Endodermal cell (in vitro differentiated cells): ENCODE data around the gene ZNF200. TPM values are rescaled to one million over a fixed set of nuclear protein-coding genes. Genes with fewer than 3 reads are reported as not detected.

Source experiments
- DNase-seq: peaks from one replicate; pipeline ENCODE4 v3.0.0-alpha.2; 2017
- H3K27ac ChIP-seq: 2 replicates; pipeline ENCODE4 v1.5.1; 2013; ENCODE audit warnings: mild to moderate bottlenecking, low read depth, low read length, moderate library complexity
- H3K27me3 ChIP-seq: 2 replicates; pipeline ENCODE4 v1.6.1; 2013; ENCODE audit warnings: mild to moderate bottlenecking, low read length, moderate library complexity; ENCODE audit not compliant: insufficient read depth, control insufficient read depth, poor library complexity, severe bottlenecking
- H3K36me3 ChIP-seq: 2 replicates; pipeline ENCODE4 v1.7.0; 2013; ENCODE audit warnings: mild to moderate bottlenecking, low read length, moderate library complexity; ENCODE audit not compliant: control insufficient read depth, insufficient read depth
- H3K4me1 ChIP-seq: one replicate; pipeline ENCODE4 v1.7.0; 2013; ENCODE audit warnings: low read length; ENCODE audit not compliant: control insufficient read depth, insufficient read depth
- H3K4me3 ChIP-seq: 2 replicates; pipeline ENCODE4 v1.5.1; 2013; ENCODE audit warnings: mild to moderate bottlenecking, low read length, moderate library complexity
- H3K9ac ChIP-seq: 2 replicates; pipeline ENCODE4 v1.6.1; 2013; ENCODE audit warnings: mild to moderate bottlenecking, low read length, moderate library complexity; ENCODE audit not compliant: poor library complexity, severe bottlenecking; ENCODE audit errors: extremely low read depth
- H3K9me3 ChIP-seq: 2 replicates; pipeline ENCODE4 v1.6.1; 2013; ENCODE audit warnings: mild to moderate bottlenecking, low read length, moderate library complexity; ENCODE audit not compliant: control insufficient read depth
- H3K27ac Mint-ChIP-seq: 2 replicates; pipeline ENCODE4 v1.8.0; 2020; ENCODE audit warnings: mixed read lengths
- H3K27me3 Mint-ChIP-seq: 2 replicates; pipeline ENCODE4 v1.8.0; 2021; ENCODE audit warnings: mild to moderate bottlenecking, mixed read lengths; ENCODE audit not compliant: insufficient read depth
- H3K36me3 Mint-ChIP-seq: 2 replicates; pipeline ENCODE4 v1.8.0; 2020; ENCODE audit warnings: low read depth, mixed read lengths
- H3K4me1 Mint-ChIP-seq: 2 replicates; pipeline ENCODE4 v1.8.0; 2020; ENCODE audit warnings: mixed read lengths
- H3K4me3 Mint-ChIP-seq: 2 replicates; pipeline ENCODE4 v1.8.0; 2020; ENCODE audit warnings: mild to moderate bottlenecking, moderate library complexity, mixed read lengths
- H3K9me3 Mint-ChIP-seq: 2 replicates; pipeline ENCODE4 v1.8.0; 2020; ENCODE audit warnings: mild to moderate bottlenecking, mixed read lengths
- WGBS, 2 experiments: methylation state at CpG; one replicate each; pipeline versions ENCODE4 v1.1.5 to v1.1.7; 2013; ENCODE audit warnings: missing lambda C conversion rate in 2 of 2, mixed read lengths in 1 of 2; ENCODE audit not compliant: insufficient coverage in 1 of 2, insufficient read length in 1 of 2; 5-methylcytosine and 5-hydroxymethylcytosine counted together
- total RNA-seq, 2 donors: library from RNA; stranded (reverse); fragmentation: NEBNext Ultra II Directional in 1 of 2; extraction: Animal tissue kit (Norgen Biotek cat#: 25700) in 1 of 2; gene quantifications; 2 replicates in 1 of 2; 3 replicates in 1 of 2; pipeline ENCODE4 v1.2.1, GENCODE V29; 2021
- TF ChIP-seq, protein P1 (sequence below): fragments of 200-600 bp; sonication (generic); conservative IDR thresholded peaks from 2 replicates; pipeline ENCODE4 v1.5.0; 2021; ENCODE audit warnings: antibody characterized with exemption, mild to moderate bottlenecking

The ZNF200 gene
- total RNA-seq, 2 donors from 2014 or later, result 11.2 TPM

DNA sequence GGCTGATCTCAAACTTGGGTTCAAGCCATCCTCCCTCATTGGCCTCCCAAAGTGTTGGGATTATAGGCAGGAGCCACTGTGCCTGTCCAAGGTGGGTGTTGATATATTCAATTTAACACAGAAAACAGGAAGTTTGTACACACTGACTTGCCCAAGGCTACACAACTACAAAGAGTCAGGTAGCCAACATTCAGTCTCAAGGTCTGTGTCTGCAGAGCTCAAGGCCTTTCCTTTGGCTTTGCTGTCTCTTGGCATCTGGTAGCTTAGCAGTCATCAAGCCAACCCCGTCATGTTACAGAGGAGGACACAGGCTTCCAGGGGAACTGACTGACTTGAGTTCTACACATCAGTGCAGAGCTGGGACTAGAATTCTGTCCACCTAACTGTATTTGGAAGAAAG is 33.3 kb upstream of the ZNF200 start:
- no peak overlapping the region for H3K27ac Mint-ChIP-seq
- DNase-seq, result no peak
- TF ChIP-seq, protein P1, sequence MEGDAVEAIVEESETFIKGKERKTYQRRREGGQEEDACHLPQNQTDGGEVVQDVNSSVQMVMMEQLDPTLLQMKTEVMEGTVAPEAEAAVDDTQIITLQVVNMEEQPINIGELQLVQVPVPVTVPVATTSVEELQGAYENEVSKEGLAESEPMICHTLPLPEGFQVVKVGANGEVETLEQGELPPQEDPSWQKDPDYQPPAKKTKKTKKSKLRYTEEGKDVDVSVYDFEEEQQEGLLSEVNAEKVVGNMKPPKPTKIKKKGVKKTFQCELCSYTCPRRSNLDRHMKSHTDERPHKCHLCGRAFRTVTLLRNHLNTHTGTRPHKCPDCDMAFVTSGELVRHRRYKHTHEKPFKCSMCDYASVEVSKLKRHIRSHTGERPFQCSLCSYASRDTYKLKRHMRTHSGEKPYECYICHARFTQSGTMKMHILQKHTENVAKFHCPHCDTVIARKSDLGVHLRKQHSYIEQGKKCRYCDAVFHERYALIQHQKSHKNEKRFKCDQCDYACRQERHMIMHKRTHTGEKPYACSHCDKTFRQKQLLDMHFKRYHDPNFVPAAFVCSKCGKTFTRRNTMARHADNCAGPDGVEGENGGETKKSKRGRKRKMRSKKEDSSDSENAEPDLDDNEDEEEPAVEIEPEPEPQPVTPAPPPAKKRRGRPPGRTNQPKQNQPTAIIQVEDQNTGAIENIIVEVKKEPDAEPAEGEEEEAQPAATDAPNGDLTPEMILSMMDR, result no peak
- peaks cover 43% of the 10 kb centered on the region for H3K9me3 Mint-ChIP-seq
- Histone ChIP-seq H3K4me3 (no peak overlapping the region), H3K36me3 (no peaks in the 10 kb centered on the region), H3K27me3 (no peaks in the 10 kb centered on the region), H3K9ac (no peak overlapping the region), H3K4me1 (no peaks in the 10 kb centered on the region), H3K27ac (no peak overlapping the region), H3K9me3 (peaks cover 4% of the 10 kb centered on the region)
- WGBS, 2 experiments, result 74 to 100% methylated on average over 1 of the region's 1 CpG
- H3K4me3 Mint-ChIP-seq, result no peak overlapping the region
- peaks cover 25% of the 10 kb centered on the region for H3K27me3 Mint-ChIP-seq
- peaks cover 3% of the 10 kb centered on the region for H3K4me1 Mint-ChIP-seq
- no peaks in the 10 kb centered on the region for H3K36me3 Mint-ChIP-seq

DNA sequence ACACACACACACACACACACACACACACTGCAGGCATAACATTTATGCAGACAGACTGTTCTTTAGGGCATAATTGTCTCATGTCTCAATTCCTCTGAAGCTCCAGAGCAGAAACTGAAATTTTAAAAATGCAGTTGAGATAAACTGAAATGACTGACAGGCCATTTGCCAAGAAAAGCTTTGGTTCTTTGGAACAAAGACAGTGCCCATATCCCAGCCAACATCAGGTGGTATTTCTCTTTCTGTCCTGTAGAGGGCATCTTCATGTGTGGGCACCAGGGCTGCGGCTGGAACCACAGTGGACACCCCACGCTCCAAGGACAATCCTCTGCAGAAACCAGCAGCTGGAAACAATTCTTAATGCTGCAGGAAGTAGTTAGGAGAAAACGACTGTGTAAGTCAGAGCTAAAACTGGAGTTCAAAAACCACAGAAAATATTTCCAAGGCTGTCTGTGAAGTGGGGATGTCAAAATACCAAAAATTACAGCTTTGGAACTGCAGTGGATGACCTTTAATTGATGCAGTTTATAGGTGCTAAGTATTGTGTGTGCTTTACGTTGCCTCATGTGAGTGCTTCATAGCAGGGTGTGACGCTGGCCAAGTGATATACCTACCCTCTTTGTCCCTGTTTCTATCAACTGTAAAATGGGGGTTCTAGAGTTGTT is 32.0 kb upstream of the ZNF200 start:
- H3K36me3 Mint-ChIP-seq, result no peaks in the 10 kb centered on the region
- no peak overlapping the region for H3K27ac ChIP-seq
- peaks cover 41% of the 10 kb centered on the region for H3K9me3 Mint-ChIP-seq
- no peaks in the 10 kb centered on the region for H3K36me3 ChIP-seq
- no peak overlapping the region for H3K4me3 ChIP-seq
- peaks cover 3% of the 10 kb centered on the region for H3K4me1 Mint-ChIP-seq
- peaks cover 37% of the 10 kb centered on the region for H3K27me3 Mint-ChIP-seq
- peak; percentile 53 for DNase-seq
- TF ChIP-seq, protein P1, result peak; percentile 68
- no peaks in the 10 kb centered on the region for H3K4me1 ChIP-seq
- H3K4me3 Mint-ChIP-seq, result no peak overlapping the region
- H3K27ac Mint-ChIP-seq, result no peak overlapping the region
- WGBS, 2 experiments, result 61 to 81% methylated on average over 4 to 5 of the region's 5 CpGs
- no peak overlapping the region for H3K9ac ChIP-seq
- H3K27me3 ChIP-seq, result peaks cover 9% of the 10 kb centered on the region
- H3K9me3 ChIP-seq, result peaks cover 4% of the 10 kb centered on the region

DNA sequence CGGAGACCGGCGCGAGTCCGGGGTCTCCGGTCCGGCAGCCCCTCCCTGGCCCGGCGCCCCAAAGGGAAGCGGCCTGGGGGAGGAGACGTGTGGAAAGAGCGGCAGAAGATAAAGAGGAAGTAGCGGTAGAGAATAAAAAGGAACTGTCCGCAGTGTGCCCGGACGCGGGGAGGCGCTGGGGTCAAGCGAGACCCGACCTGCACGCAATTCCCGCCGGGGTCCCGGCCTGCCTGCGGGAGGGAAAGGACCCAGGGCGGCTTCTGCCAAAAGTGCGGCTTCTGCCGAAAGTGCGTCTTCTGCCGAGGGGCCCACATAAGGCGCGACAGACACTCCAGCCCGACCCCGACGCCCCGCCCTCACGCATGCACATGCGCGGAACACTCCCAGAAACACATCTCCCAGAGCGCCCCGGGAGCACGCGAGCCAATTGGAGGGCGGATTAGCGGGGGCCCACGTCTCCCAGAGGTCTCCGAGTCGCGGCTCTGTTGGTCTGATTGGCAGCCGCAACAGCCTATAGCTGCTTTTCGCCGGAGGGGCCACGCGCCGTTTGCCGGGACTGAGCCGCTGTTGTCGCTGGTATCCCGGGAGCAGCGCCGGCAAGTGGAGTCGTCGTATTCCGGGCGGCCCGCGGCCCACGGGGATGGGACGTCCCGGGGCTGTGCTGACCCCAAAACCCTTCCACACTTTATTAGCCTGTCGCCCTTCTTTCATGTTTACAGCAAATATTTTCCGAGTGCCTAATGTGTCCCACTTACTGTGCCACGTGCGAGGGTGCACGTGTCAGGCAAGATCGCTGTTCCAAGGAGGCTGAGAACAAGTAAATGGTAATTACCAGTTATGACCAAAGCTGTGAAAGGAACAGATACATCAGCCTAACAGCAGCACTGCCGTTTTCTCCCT is 29.4 kb upstream of the ZNF200 start:
- Mint-ChIP-seq H3K27ac (no peak overlapping the region), H3K9me3 (peaks cover 34% of the 10 kb centered on the region), H3K4me3 (peak overlapping the region; percentile 65)

More for the DNA sequence above, 29.4 kb upstream of the ZNF200 start:
- no peaks in the 10 kb centered on the region for H3K36me3 Mint-ChIP-seq
- no peaks in the 10 kb centered on the region for H3K36me3 ChIP-seq
- H3K27ac ChIP-seq, result no peak overlapping the region
- H3K27me3 Mint-ChIP-seq, result peaks cover 49% of the 10 kb centered on the region
- peaks cover 9% of the 10 kb centered on the region for H3K27me3 ChIP-seq
- H3K9me3 ChIP-seq, result peaks cover 4% of the 10 kb centered on the region
- WGBS, 2 experiments, result 8 to 14% methylated on average over 27 to 77 of the region's 77 CpGs
- TF ChIP-seq, protein P1, result peak; percentile 57
- H3K4me3 ChIP-seq, result peak overlapping the region; percentile 76
- peak overlapping the region; percentile 38 for H3K9ac ChIP-seq
- DNase-seq, result peak; percentile 99
- H3K4me1 Mint-ChIP-seq, result peaks cover 3% of the 10 kb centered on the region
- H3K4me1 ChIP-seq, result no peaks in the 10 kb centered on the region
